Transverse colon (tissue), 4 donors: ENCODE data around the gene NUDT15.

ENCODE experiments used
- CTCF ChIP-seq, 5 experiments: fragments of 200-600 bp in 3 of 5; fragments of 450-650 bp in 2 of 5; sonication (generic) in 3 of 5; IDR thresholded peaks; 1 replicate in 2 of 5; 2 replicates in 3 of 5; pipeline ENCODE4 v1.5.1; 2016 to 2017; ENCODE audit warnings: antibody characterized with exemption in 5 of 5, inconsistent platforms in 3 of 5, mild to moderate bottlenecking in 2 of 5, moderate library complexity in 1 of 5
- POLR2A ChIP-seq: fragments of 450-650 bp; IDR thresholded peaks from one replicate; pipeline ENCODE4 v1.6.1; 2016; ENCODE audit warnings: antibody characterized with exemption, mild to moderate bottlenecking, moderate library complexity
- POLR2AphosphoS5 ChIP-seq, 3 donors: sonication (generic); formaldehyde crosslinking; IDR thresholded peaks; one replicate each; pipeline ENCODE4 v1.6.1; 2016; ENCODE audit warnings: antibody characterized with exemption in 3 of 3

DNA sequence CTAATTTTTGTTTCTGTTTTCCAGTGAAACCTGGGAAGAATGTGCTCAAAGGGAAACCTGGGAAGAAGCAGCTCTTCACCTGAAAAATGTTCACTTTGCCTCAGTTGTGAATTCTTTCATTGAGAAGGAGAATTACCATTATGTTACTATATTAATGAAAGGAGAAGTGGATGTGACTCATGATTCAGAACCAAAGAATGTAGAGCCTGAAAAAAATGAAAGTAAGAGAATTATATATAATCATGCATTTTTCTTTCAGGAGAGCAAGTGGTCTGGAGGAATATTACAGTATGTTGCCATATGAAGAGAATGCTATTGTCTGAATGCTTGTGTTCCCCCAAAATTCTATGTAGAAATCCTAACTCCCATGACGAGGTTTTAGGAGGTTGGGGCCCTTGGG, 3.4 kb downstream of the NUDT15 start:
- TF ChIP-seq POLR2AphosphoS5 (IDR thresholded peaks at IDR 0.05) (no peak), CTCF (IDR thresholded peaks at IDR 0.05) (no peak), POLR2A (no peak)
